Adrenal gland (tissue), 12 donors: ENCODE results near the gene SLC25A11. TPM values are rescaled to one million over a fixed set of nuclear protein-coding genes. Genes with fewer than 3 reads are reported as not detected.

Experiments
- DNase-seq, 7 donors: peaks; one replicate each; pipeline ENCODE4 v3.0.0-alpha.2; 2019 to 2020
- H3K27ac ChIP-seq, 5 donors: fragments of 200-600 bp; sonication (generic) in 4 of 5; 1 replicate in 3 of 5; 2 replicates in 2 of 5; pipeline versions ENCODE4 v1.5.1 to v1.8.0; 2016 to 2020; ENCODE audit warnings: mild to moderate bottlenecking in 1 of 5
- H3K27me3 ChIP-seq: fragments of 200-600 bp; 2 replicates; pipeline ENCODE4 v1.8.0; 2021
- H3K36me3 ChIP-seq, 2 donors: fragments of 200-600 bp; replicated peaks in 1 of 2; 1 replicate in 1 of 2; 2 replicates in 1 of 2; pipeline versions ENCODE4 v1.5.1 to v1.8.0; 2018 to 2022
- H3K4me1 ChIP-seq, 2 donors: fragments of 200-600 bp; replicated peaks in 1 of 2; 1 replicate in 1 of 2; 2 replicates in 1 of 2; pipeline versions ENCODE4 v1.5.1 to v1.8.0; 2018 to 2021
- H3K4me3 ChIP-seq, 4 donors: fragments of 200-600 bp; sonication (generic) in 3 of 4; one replicate each; pipeline ENCODE4 v1.5.1; 2016 to 2018
- H3K9me3 ChIP-seq, 3 donors: fragments of 200-600 bp; sonication (generic) in 1 of 3; replicated peaks in 1 of 3; 1 replicate in 2 of 3; 2 replicates in 1 of 3; pipeline versions ENCODE4 v1.5.1 to v1.8.0; 2016 to 2021
- POLR2A ChIP-seq, 2 donors: fragments of 450-650 bp; IDR thresholded peaks; one replicate each; pipeline ENCODE4 v1.6.1; 2017; ENCODE audit warnings: antibody characterized with exemption in 2 of 2, mild to moderate bottlenecking in 2 of 2, moderate library complexity in 1 of 2
- WGBS, 4 donors: extraction: QIAGEN DNeasy Blood & Tissue Kit in 2 of 4; methylation state at CpG; one replicate each; pipeline versions ENCODE4 v1.1.5 to v1.1.7; 2013 to 2017; 5-methylcytosine and 5-hydroxymethylcytosine counted together
- intact Hi-C, 2 donors: fragments of 100-400 bp; cut with DNase I; formaldehyde crosslinking; loops; one replicate each; pipeline versions ENCODE4 v1.14.1 to v1.15.0; 2022 to 2023
- polyA plus RNA-seq, 3 donors: library from polyadenylated mRNA; stranded (reverse); fragments of 200-250 nt in 2 of 3; fragments of 350-450 nt in 1 of 3; fragmentation: Illumina TruSeq in 1 of 3; extraction: RNeasy Lipid Tissue Mini Kit (QIAGEN cat#74804) in 1 of 3; gene quantifications; one replicate each; pipeline ENCODE4 v1.2.3, GENCODE V29; 2013 to 2014
- total RNA-seq, 9 donors: library from RNA; depleted of rRNA in 4 of 9; stranded (reverse); fragments of >200 nt in 4 of 9; fragments of 120-200 nt in 1 of 9; fragmentation: NEBNext Ultra II Directional in 1 of 9; extraction: Animal tissue kit (Norgen Biotek cat#: 25700) in 1 of 9; gene quantifications; one replicate each; pipeline versions ENCODE4 v1.1.0 to v1.2.4, GENCODE V29; 2013 to 2023
- TF ChIP-seq, protein P1 (sequence below), 6 experiments: fragments of 450-650 bp in 4 of 6; fragments of 200-600 bp in 2 of 6; sonication (generic) in 1 of 6; IDR thresholded peaks; 1 replicate in 5 of 6; 2 replicates in 1 of 6; pipeline versions ENCODE4 v1.5.1 to v1.8.0; 2016 to 2021; ENCODE audit warnings: antibody characterized with exemption in 6 of 6, mild to moderate bottlenecking in 2 of 6, moderate library complexity in 1 of 6
- donor health status: healthy with polysubstance abuse.
- donor health status: Bipolar disorder and iron deficiency.
- donor health status: DM: yes; HTN: yes; CAD: no.
- donor health status: DM: no; HTN: no; CAD: no.
- donor health status: DM: no; HTN: no; CAD: no.
- donor health status: DM: yes; HTN: yes; CAD: no.

The SLC25A11 gene
- total and polyA plus RNA-seq, 12 donors, result 37.8 to 77.7 (median 66.7) TPM

DNA sequence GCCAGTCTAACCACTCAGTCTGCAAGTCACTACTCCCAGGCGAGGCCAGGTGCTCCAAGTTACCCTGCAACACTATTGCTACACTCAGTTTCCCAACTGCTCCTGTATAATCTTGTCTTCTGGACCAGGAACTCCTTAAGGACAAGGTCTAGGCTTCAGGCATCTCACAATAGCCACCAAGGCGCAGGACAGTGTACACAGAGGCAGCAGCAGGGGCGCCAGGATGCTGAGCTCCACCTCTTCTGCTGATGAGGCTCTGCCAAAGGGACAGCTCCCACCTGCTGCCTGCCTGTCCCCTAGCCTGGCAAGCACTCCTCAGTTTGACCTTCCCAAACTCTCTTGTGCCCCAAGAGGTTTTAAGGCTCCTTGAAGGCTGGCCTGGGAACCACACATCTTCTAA, 3.4 kb downstream of the SLC25A11 start:
- H3K4me3 ChIP-seq, result no peak overlapping the region
- intact Hi-C loops, result loop anchor here (5.0 to 10.0 kb wide), 2 partner anchors 48 to 61 kb away; partner anchors contain the start of genes CAMTA2 (in 1 of the 2), INCA1 (in 1 of the 2) and KIF1C (in 1 of the 2)
- no peak for DNase-seq
- 82 to 100% (median 92%) methylated on average over 3 of the region's 3 CpGs for WGBS, 4 donors
- no peaks in the 10 kb centered on the region for H3K27me3 ChIP-seq
- no peak overlapping the region for H3K27ac ChIP-seq
- peaks cover 0 to 12% of the 10 kb centered on the region in 2 donors for H3K36me3 ChIP-seq
- TF ChIP-seq, protein P1, sequence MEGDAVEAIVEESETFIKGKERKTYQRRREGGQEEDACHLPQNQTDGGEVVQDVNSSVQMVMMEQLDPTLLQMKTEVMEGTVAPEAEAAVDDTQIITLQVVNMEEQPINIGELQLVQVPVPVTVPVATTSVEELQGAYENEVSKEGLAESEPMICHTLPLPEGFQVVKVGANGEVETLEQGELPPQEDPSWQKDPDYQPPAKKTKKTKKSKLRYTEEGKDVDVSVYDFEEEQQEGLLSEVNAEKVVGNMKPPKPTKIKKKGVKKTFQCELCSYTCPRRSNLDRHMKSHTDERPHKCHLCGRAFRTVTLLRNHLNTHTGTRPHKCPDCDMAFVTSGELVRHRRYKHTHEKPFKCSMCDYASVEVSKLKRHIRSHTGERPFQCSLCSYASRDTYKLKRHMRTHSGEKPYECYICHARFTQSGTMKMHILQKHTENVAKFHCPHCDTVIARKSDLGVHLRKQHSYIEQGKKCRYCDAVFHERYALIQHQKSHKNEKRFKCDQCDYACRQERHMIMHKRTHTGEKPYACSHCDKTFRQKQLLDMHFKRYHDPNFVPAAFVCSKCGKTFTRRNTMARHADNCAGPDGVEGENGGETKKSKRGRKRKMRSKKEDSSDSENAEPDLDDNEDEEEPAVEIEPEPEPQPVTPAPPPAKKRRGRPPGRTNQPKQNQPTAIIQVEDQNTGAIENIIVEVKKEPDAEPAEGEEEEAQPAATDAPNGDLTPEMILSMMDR (IDR thresholded peaks at IDR 0.05), result no peak
- no peak for TF ChIP-seq POLR2A (IDR thresholded peaks at IDR 0.05)
- no peaks in the 10 kb centered on the region for H3K9me3 ChIP-seq
- H3K4me1 ChIP-seq, result peaks cover 15 to 28% of the 10 kb centered on the region in 2 donors

DNA sequence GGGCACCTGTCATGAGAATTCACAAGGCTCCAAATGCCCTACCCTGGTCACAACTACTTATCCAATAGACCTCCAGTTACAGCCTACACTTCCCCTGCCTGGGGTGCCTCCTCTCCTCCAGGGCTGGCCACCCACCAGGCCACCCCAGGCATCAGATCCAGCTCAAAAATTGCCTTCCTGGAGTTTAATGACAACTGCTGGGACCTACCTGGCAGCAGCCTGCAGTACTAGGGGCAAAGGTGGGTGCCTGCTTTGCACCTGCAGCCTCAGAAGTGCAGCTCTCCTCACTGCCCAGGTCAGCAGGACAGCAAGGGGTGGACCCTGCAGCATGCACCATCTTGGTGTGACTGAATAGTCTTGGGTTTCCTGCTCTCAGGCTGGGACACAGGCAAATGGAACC, 4.2 kb downstream of the SLC25A11 start:
- Histone ChIP-seq H3K36me3 (peaks cover 0 to 12% of the 10 kb centered on the region in 2 donors), H3K4me3 (no peak overlapping the region), H3K27ac (no peak overlapping the region), H3K4me1 (peaks cover 8 to 21% of the 10 kb centered on the region in 2 donors), H3K27me3 (no peaks in the 10 kb centered on the region), H3K9me3 (no peaks in the 10 kb centered on the region)
- intact Hi-C loops, result loop anchor here (5.0 to 10.0 kb wide), 2 partner anchors 49 to 62 kb away; partner anchors contain the start of genes CAMTA2 (in 1 of the 2), INCA1 (in 1 of the 2) and KIF1C (in 1 of the 2)
- no peak for TF ChIP-seq POLR2A (IDR thresholded peaks at IDR 0.05)
- TF ChIP-seq, protein P1 (IDR thresholded peaks at IDR 0.05), result no peak
- no peak for DNase-seq

DNA sequence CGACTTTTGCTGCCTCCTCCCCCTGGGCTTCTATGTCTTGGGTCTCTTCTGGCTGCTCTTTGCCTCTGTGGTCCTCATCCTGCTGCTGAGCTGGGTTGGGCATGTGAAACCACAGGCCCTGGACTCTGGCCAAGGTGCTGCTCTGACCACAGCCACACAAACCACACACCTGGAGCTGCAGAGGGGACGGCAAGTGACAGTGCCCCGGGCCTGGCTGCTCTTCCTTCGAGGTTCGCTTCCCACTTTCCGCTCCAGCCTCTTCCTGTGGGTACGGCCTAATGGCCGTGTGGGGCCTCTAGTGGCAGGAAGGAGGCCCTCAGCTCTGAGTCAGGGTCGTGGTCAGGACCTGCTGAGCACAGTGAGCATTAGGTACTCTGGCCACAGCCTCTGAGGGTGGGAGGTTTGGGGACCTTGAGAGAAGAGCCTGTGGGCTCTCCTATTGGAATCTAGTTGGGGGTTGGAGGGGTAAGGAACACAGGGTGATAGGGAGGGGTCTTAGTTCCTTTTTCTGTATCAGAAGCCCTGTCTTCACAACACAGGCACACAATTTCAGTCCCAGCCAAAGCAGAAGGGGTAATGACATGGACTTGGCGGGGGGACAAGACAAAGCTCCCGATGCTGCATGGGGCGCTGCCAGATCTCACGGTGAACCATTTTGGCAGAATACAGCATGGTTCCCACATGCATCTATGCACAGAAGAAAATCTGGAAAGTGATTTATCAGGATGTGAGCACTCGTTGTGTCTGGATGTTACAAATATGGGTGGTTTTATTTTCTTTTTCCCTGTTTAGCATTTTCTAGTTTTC, 5.5 kb downstream of the SLC25A11 start:
- no peak for TF ChIP-seq POLR2A (IDR thresholded peaks at IDR 0.05)
- TF ChIP-seq, protein P1 (IDR thresholded peaks at IDR 0.05), result peak in 1 of 6 experiments; percentile 34
- H3K27ac ChIP-seq, result no peak overlapping the region
- no peaks in the 10 kb centered on the region for H3K9me3 ChIP-seq
- H3K36me3 ChIP-seq, result peaks cover 0 to 12% of the 10 kb centered on the region in 2 donors
- peak in 1 of 7 donors; percentile 21 for DNase-seq
- WGBS, 4 donors, result 18 to 36% (median 25%) methylated on average over 11 to 14 of the region's 14 CpGs
- H3K4me1 ChIP-seq, result peaks cover 8 to 21% of the 10 kb centered on the region in 2 donors
- intact Hi-C loops, result loop anchor here in 1 of 2 donors (10.0 kb wide), 1 partner anchor 50 kb away; the partner anchor contains the start of gene CAMTA2
- H3K27me3 ChIP-seq, result no peaks in the 10 kb centered on the region
- H3K4me3 ChIP-seq, result no peak overlapping the region

DNA sequence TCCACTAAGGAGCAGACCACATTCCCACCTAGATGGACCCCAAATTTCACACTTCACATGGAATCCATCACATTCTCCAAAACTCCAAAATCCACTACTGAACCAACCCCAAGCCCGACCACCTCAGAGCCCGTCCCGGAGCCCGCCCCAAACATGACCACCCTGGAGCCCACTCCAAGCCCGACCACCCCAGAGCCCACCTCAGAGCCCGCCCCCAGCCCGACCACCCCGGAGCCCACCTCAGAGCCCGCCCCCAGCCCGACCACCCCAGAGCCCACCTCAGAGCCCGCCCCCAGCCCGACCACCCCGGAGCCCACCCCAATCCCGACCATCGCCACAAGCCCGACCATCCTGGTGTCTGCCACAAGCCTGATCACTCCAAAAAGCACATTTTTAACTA, 6.2 kb downstream of the SLC25A11 start:
- H3K27ac ChIP-seq, result no peak overlapping the region
- 76 to 87% (median 78%) methylated on average over 7 to 16 of the region's 16 CpGs for WGBS, 4 donors
- intact Hi-C loops, result loop anchor here in 1 of 2 donors (10.0 kb wide), 1 partner anchor 51 kb away; the partner anchor contains the start of gene CAMTA2

More for the DNA sequence above, 6.2 kb downstream of the SLC25A11 start:
- H3K4me3 ChIP-seq, result no peak overlapping the region
- peaks cover under 1 to 14% of the 10 kb centered on the region in 2 donors for H3K4me1 ChIP-seq
- no peak for DNase-seq
- TF ChIP-seq, protein P1 (IDR thresholded peaks at IDR 0.05), result no peak
- no peak for TF ChIP-seq POLR2A (IDR thresholded peaks at IDR 0.05)
- peaks cover 0 to 12% of the 10 kb centered on the region in 2 donors for H3K36me3 ChIP-seq
- no peaks in the 10 kb centered on the region for H3K9me3 ChIP-seq
- H3K27me3 ChIP-seq, result no peaks in the 10 kb centered on the region
